Astrocyte (in vitro differentiated cells and primary cell): ENCODE data around the gene KRTAP4-9.

Experiments
- CTCF ChIP-seq: IDR thresholded peaks from 2 replicates; pipeline ENCODE4 v1.5.1; 2011; ENCODE audit warnings: low read depth, mild to moderate bottlenecking, inconsistent platforms, low read length, moderate library complexity; ENCODE audit not compliant: insufficient read depth
- EZH2 ChIP-seq: IDR thresholded peaks from 2 replicates; pipeline ENCODE4 v1.6.1; 2012; ENCODE audit warnings: mild to moderate bottlenecking, low read length, inconsistent platforms; ENCODE audit not compliant: insufficient read depth

- TF ChIP-seq CTCF (no peak), EZH2 (no peak)
Measured at GRCh38 chr17:41149652-41149985, 44.4 kb downstream of the KRTAP4-9 start, which contains the start of gene KRTAP4-5.
